Gastroesophageal sphincter (tissue), 4 donors: ENCODE measurements around the gene NBEA. TPM values are rescaled to one million over a fixed set of nuclear protein-coding genes. Genes with fewer than 3 reads are reported as not detected.

ENCODE experiments used
- ATAC-seq: fragments of 150-250 bp; one replicate; pipeline ENCODE4 v1.9.1; 2016; ENCODE audit warnings: mild to moderate bottlenecking, moderate library complexity
- H3K27ac ChIP-seq, 4 donors: fragments of 200-600 bp; sonication (generic) in 3 of 4; 1 replicate in 3 of 4; 2 replicates in 1 of 4; pipeline ENCODE4 v1.5.1; 2016 to 2019
- H3K27me3 ChIP-seq: fragments of 200-600 bp; sonication (generic); one replicate; pipeline ENCODE4 v1.5.1; 2019
- H3K36me3 ChIP-seq, 2 donors: fragments of 200-600 bp; sonication (generic); one replicate each; pipeline ENCODE4 v1.5.1; 2019; ENCODE audit warnings: control low read depth in 1 of 2
- H3K4me1 ChIP-seq, 3 donors: fragments of 200-600 bp; sonication (generic); 1 replicate in 2 of 3; 2 replicates in 1 of 3; pipeline ENCODE4 v1.5.1; 2016 to 2019; ENCODE audit warnings: control low read depth in 2 of 3
- H3K4me3 ChIP-seq, 2 donors: fragments of 200-600 bp; sonication (generic); one replicate each; pipeline ENCODE4 v1.5.1; 2019; ENCODE audit warnings: mild to moderate bottlenecking in 1 of 2, moderate library complexity in 1 of 2
- H3K9me3 ChIP-seq, 3 donors: fragments of 200-600 bp; sonication (generic); one replicate each; pipeline ENCODE4 v1.5.1; 2017 to 2019; ENCODE audit warnings: control low read depth in 2 of 3
- EP300 ChIP-seq: sonication (generic); formaldehyde crosslinking; IDR thresholded peaks from one replicate; pipeline ENCODE4 v1.6.1; 2017; ENCODE audit warnings: antibody characterized with exemption, mild to moderate bottlenecking
- POLR2A ChIP-seq, 2 donors: fragments of 450-650 bp; IDR thresholded peaks; one replicate each; pipeline ENCODE4 v1.6.1; 2017; ENCODE audit warnings: antibody characterized with exemption in 2 of 2, mild to moderate bottlenecking in 2 of 2, moderate library complexity in 1 of 2
- POLR2AphosphoS5 ChIP-seq: sonication (generic); formaldehyde crosslinking; IDR thresholded peaks from one replicate; pipeline ENCODE4 v1.6.1; 2017; ENCODE audit warnings: antibody characterized with exemption
- WGBS, 2 donors: methylation state at CpG; one replicate each; pipeline ENCODE4 v1.1.5; 2018; ENCODE audit warnings: low coverage in 1 of 2; 5-methylcytosine and 5-hydroxymethylcytosine counted together
- total RNA-seq, 4 donors: library from RNA; depleted of rRNA; stranded (reverse); fragments of >200 nt; gene quantifications; one replicate each; pipeline ENCODE4 v1.1.0, GENCODE V29; 2016
- TF ChIP-seq, protein P1 (sequence below), 4 experiments: fragments of 200-600 bp in 2 of 4; fragments of 450-650 bp in 2 of 4; sonication (generic) in 1 of 4; IDR thresholded peaks; one replicate each; pipeline ENCODE4 v1.5.1; 2017 to 2019; ENCODE audit warnings: antibody characterized with exemption in 4 of 4, mild to moderate bottlenecking in 2 of 4, moderate library complexity in 2 of 4

NBEA gene
- total RNA-seq, 4 donors from 2014 or later, result 24.8 to 52.1 (median 35.4) TPM

DNA sequence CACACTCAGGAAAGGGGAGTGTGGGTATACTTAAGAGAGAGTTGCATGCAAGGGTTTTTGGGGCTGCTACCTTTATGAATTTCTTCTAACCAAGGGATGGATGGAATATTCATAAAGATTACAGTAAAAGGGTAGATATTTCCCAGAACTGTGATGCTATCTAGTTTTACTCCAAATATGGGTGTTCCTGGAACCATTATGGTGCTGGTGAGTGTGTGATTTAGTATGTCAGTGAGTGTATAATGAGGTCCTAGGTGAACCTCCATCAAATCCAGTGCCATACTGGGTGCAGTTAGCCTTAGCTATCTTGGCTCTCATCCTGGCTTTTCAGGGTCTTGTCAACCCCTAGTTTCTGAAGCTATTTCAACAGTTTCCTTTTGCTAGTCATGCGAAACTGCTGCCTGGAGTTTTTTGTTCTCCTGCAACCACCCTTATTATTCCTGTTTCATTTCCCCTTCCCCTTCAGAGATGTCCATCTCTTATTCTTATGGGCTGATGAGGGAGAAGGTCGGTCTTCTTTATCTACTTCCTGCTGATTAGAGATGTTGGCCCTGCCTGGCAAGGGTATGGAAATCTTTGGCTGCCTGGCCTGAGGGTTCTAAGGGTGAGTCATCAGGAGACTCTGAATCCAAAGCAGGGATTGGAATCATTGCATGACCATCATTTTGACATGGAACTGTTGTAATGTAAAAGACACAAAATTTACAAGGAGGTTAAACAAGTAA is 202.3 kb downstream of the NBEA start:
- Histone ChIP-seq H3K4me3 (no peak overlapping the region), H3K4me1 (peaks cover 0 to 9% (median 0%) of the 10 kb centered on the region in 3 donors), H3K9me3 (no peaks in the 10 kb centered on the region), H3K27ac (no peak overlapping the region), H3K27me3 (no peaks in the 10 kb centered on the region), H3K36me3 (peaks cover 0 to 8% of the 10 kb centered on the region in 2 donors)
- no peak for ATAC-seq
- WGBS, 2 donors, result 79 to 80% methylated on average over 1 to 2 of the region's 2 CpGs
- TF ChIP-seq POLR2A (IDR thresholded peaks at IDR 0.05) (no peak), POLR2AphosphoS5 (no peak), EP300 (no peak)
- TF ChIP-seq, protein P1, sequence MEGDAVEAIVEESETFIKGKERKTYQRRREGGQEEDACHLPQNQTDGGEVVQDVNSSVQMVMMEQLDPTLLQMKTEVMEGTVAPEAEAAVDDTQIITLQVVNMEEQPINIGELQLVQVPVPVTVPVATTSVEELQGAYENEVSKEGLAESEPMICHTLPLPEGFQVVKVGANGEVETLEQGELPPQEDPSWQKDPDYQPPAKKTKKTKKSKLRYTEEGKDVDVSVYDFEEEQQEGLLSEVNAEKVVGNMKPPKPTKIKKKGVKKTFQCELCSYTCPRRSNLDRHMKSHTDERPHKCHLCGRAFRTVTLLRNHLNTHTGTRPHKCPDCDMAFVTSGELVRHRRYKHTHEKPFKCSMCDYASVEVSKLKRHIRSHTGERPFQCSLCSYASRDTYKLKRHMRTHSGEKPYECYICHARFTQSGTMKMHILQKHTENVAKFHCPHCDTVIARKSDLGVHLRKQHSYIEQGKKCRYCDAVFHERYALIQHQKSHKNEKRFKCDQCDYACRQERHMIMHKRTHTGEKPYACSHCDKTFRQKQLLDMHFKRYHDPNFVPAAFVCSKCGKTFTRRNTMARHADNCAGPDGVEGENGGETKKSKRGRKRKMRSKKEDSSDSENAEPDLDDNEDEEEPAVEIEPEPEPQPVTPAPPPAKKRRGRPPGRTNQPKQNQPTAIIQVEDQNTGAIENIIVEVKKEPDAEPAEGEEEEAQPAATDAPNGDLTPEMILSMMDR (IDR thresholded peaks at IDR 0.05), result no peak

DNA sequence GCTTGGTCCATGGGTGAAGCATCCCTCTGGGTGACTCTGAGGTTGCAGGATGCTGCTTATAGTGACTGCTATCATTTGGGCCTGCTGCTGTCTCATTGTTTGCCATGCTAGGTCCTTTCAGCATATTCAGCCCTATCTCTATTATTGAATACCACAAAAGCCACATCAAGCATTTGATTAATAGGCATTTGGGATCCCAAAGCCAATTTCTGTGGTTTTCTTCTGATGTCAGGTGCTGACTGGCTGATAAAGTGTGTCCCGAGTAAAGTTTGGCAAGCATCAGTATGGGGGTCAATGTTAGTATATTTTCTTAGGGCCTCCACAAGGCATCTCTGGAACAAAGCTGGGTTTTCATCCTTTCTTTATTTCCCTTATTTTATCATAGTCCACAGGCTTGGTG is 204.6 kb downstream of the NBEA start:
- no peak overlapping the region for H3K27ac ChIP-seq
- 67 to 92% methylated on average over 1 of the region's 1 CpG for WGBS, 2 donors
- TF ChIP-seq POLR2AphosphoS5 (no peak), EP300 (no peak), POLR2A (IDR thresholded peaks at IDR 0.05) (no peak)
- TF ChIP-seq, protein P1 (IDR thresholded peaks at IDR 0.05), result no peak

DNA sequence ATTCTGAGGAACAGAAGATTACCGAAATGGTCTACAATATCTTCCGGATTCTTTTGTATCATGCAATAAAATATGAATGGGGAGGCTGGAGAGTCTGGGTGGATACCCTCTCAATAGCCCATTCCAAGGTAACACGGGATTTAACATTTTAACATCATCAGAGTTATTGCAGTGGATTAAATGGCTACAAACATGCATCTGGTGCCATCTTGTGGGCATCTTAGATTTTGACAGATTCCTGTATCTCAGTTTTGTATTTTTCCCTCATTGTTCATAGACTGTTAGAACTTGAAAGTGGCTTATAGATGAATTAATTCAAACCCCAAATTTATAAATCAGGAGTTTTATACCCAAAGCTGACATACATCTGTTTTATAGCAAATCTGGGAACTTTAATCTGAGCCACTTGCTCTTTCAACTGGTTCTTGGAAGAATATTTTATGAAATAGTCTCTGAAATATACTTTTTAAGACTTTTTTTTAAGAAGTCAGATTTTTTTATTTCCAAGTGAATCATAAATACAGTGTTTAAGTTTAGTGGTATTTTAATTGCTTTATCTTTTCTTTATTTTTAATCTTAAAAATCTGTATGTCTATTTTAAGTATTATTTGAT is 215.2 kb downstream of the NBEA start:
- no peaks in the 10 kb centered on the region for H3K27me3 ChIP-seq
- peak; percentile 43 for ATAC-seq
- H3K9me3 ChIP-seq, result no peaks in the 10 kb centered on the region
- no peaks in the 10 kb centered on the region for H3K4me1 ChIP-seq
- H3K36me3 ChIP-seq, result peaks cover 0 to 12% of the 10 kb centered on the region in 2 donors
- no peak for TF ChIP-seq POLR2AphosphoS5
- TF ChIP-seq, protein P1 (IDR thresholded peaks at IDR 0.05), result peak; percentile 44 to 77 (median 64)
- no peak overlapping the region for H3K27ac ChIP-seq
- WGBS, 2 donors, result 27 to 48% methylated on average over 3 of the region's 3 CpGs
- H3K4me3 ChIP-seq, result no peak overlapping the region

More for the DNA sequence above, 204.6 kb downstream of the NBEA start:
- H3K4me1 ChIP-seq, result peaks cover 0 to 9% (median 0%) of the 10 kb centered on the region in 3 donors
- ATAC-seq, result no peak
- H3K4me3 ChIP-seq, result no peak overlapping the region
- H3K9me3 ChIP-seq, result no peaks in the 10 kb centered on the region
- peaks cover 0 to 8% of the 10 kb centered on the region in 2 donors for H3K36me3 ChIP-seq
- no peaks in the 10 kb centered on the region for H3K27me3 ChIP-seq

DNA sequence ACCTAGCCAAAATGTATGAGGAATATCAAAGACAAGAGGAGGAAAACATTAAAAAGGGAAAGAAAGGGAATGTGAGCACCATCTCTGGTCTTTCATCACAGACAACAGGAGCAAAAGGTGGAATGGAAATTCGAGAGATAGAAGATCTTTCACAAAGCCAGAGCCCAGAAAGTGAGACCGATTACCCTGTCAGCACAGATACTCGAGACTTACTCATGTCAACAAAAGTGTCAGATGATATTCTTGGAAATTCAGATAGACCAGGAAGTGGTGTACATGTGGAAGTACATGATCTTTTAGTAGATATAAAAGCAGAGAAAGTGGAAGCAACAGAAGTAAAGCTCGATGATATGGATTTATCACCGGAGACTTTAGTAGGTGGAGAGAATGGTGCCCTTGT is 217.0 kb downstream of the NBEA start:
- Histone ChIP-seq H3K27ac (no peak overlapping the region), H3K4me3 (no peak overlapping the region), H3K4me1 (no peaks in the 10 kb centered on the region), H3K9me3 (no peaks in the 10 kb centered on the region), H3K36me3 (peaks cover 0 to 12% of the 10 kb centered on the region in 2 donors), H3K27me3 (no peaks in the 10 kb centered on the region)
- TF ChIP-seq POLR2A (IDR thresholded peaks at IDR 0.05) (no peak), POLR2AphosphoS5 (no peak), EP300 (no peak)
- TF ChIP-seq, protein P1 (IDR thresholded peaks at IDR 0.05), result no peak
- ATAC-seq, result no peak
- 86 to 94% methylated on average over 5 of the region's 5 CpGs for WGBS, 2 donors

DNA sequence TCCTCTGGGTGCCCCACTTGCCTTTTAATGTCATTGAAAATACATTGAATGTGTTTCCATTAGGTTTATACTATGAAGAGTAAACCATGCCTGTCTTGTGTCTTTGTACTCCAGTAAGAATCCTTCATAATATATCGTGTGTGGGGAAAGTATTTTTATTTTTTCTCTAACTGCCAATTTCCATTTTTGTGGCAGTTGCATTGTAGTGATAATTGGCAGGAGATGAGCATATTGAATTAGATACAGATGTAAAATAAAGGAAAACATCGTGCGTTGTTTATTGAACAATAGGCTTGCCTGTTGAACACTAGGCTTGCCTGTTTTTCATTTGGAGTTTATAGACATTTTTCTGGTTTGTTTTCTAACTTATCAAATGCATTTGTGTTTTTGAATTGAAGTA is 218.8 kb downstream of the NBEA start:
- H3K9me3 ChIP-seq, result no peaks in the 10 kb centered on the region
- 35 to 39% methylated on average over 3 of the region's 3 CpGs for WGBS, 2 donors
- H3K36me3 ChIP-seq, result peaks cover 0 to 12% of the 10 kb centered on the region in 2 donors
- no peaks in the 10 kb centered on the region for H3K27me3 ChIP-seq
- H3K27ac ChIP-seq, result no peak overlapping the region
- H3K4me1 ChIP-seq, result no peaks in the 10 kb centered on the region
- ATAC-seq, result no peak
- no peak overlapping the region for H3K4me3 ChIP-seq
- TF ChIP-seq POLR2AphosphoS5 (no peak), POLR2A (IDR thresholded peaks at IDR 0.05) (no peak), EP300 (no peak)
- TF ChIP-seq, protein P1 (IDR thresholded peaks at IDR 0.05), result no peak
